K562 (cell line): Measurements from ENCODE around the gene AFDN. TPM values are rescaled to one million over a fixed set of nuclear protein-coding genes. Genes with fewer than 3 reads are reported as not detected.

Source experiments
- ATAC-seq: fragments of 200-7000 bp; cut with Tn5 transposase; 3 replicates; pipeline ENCODE4 v1.9.1; 2020; ENCODE audit warnings: moderate library complexity
- BruUV-seq: library from RNA; stranded (reverse); fragments of 400-500 nt; replicated peaks from 2 replicates; lab custom pipeline; 2021; lab: Mats Ljungman, UMichigan
- CTCF ChIA-PET: fragments of 300-600 bp; formaldehyde crosslinking; extraction: SDS; loops from one replicate; lab custom pipeline; 2021; ENCODE audit warnings: low intra/inter-chr PET ratio; lab: Yijun Ruan, JAX
- POLR2A ChIA-PET: fragments of 300-600, 350-650 bp; sonication (Branson Sonifier 250); formaldehyde crosslinking; extraction: SDS; loops from one replicate; lab custom pipeline; 2021; ENCODE audit warnings: antibody characterized with exemption, inconsistent platforms; lab: Yijun Ruan, JAX
- DNase-seq, 4 experiments: peaks; one replicate each; pipeline versions ENCODE4 v3.0.0 to v3.0.0-alpha.2; 2011 to 2018; ENCODE audit warnings: low spot score in 3 of 4, mixed read lengths in 3 of 4; ENCODE audit errors: extremely low read depth in 1 of 4
- FAIRE-seq: peaks from 2 replicates; lab custom pipeline; 2011; peaks lifted over from hg19 to GRCh38; lab: Jason Lieb, UNC
- H2AFZ ChIP-seq: 2 replicates; pipeline ENCODE4 v1.6.0; 2011; ENCODE audit warnings: low read depth, low read length, control low read depth, inconsistent platforms
- H3K27ac ChIP-seq: fragments of 200-600 bp; 3 replicates; pipeline ENCODE4 v1.8.0; 2011; ENCODE audit warnings: low read depth, mild to moderate bottlenecking, control low read depth, inconsistent platforms, low read length, moderate library complexity, mixed read lengths; ENCODE audit errors: extremely low read depth
- H3K27me3 ChIP-seq, 2 experiments: fragments of 300-600 bp in 1 of 2; 2 replicates in 1 of 2; 3 replicates in 1 of 2; pipeline versions ENCODE4 v1.6.0 to v1.8.0; 2011; ENCODE audit warnings: inconsistent platforms in 2 of 2, low read length in 2 of 2, mild to moderate bottlenecking in 1 of 2, mixed read lengths in 1 of 2, moderate library complexity in 1 of 2; ENCODE audit not compliant: control insufficient read depth in 2 of 2, insufficient read depth in 2 of 2
- H3K36me3 ChIP-seq: fragments of 300-600 bp; 3 replicates; pipeline ENCODE4 v1.8.0; 2011; ENCODE audit warnings: mild to moderate bottlenecking, low read length, inconsistent platforms; ENCODE audit not compliant: control insufficient read depth, insufficient read depth
- H3K4me1 ChIP-seq, 2 experiments: fragments of 200-600 bp in 1 of 2; replicated peaks in 1 of 2; 2 replicates in 1 of 2; 3 replicates in 1 of 2; pipeline versions ENCODE4 v1.5.1 to v1.8.0; 2011; ENCODE audit warnings: inconsistent platforms in 2 of 2, low read length in 2 of 2, mild to moderate bottlenecking in 1 of 2, mixed read lengths in 1 of 2, moderate library complexity in 1 of 2; ENCODE audit not compliant: control insufficient read depth in 2 of 2, insufficient read depth in 2 of 2
- H3K4me2 ChIP-seq: 2 replicates; pipeline ENCODE4 v1.6.1; 2011; ENCODE audit warnings: low read length, control low read depth, inconsistent platforms, mixed read lengths; ENCODE audit not compliant: insufficient read depth
- H3K4me3 ChIP-seq: fragments of 200-600 bp; sonication (generic), shearing (Covaris generic); 2 replicates; pipeline ENCODE4 v1.5.1; 2016; ENCODE audit warnings: control low read depth, inconsistent platforms
- H3K79me2 ChIP-seq: fragments of 200-600 bp; 3 replicates; pipeline ENCODE4 v1.8.0; 2011; ENCODE audit warnings: low read length, inconsistent platforms; ENCODE audit not compliant: control insufficient read depth, insufficient read depth
- H3K9ac ChIP-seq, 2 experiments: 2 replicates each; pipeline versions ENCODE4 v1.6.0 to v1.6.1; 2011; ENCODE audit warnings: low read depth in 2 of 2, low read length in 2 of 2, control low read depth in 1 of 2, inconsistent platforms in 1 of 2, mild to moderate bottlenecking in 1 of 2, mixed read lengths in 1 of 2; ENCODE audit not compliant: insufficient read depth in 1 of 2
- H3K9me1 ChIP-seq: one replicate; pipeline ENCODE4 v1.6.0; 2011; ENCODE audit warnings: inconsistent platforms, mild to moderate bottlenecking, low read length, moderate library complexity; ENCODE audit not compliant: control insufficient read depth, insufficient read depth
- H3K9me3 ChIP-seq: replicated peaks from 2 replicates; pipeline ENCODE4 v1.5.1; 2011; ENCODE audit warnings: low read depth, low read length, inconsistent platforms; ENCODE audit not compliant: control insufficient read depth, insufficient read depth
- H4K20me1 ChIP-seq: replicated peaks from 2 replicates; pipeline ENCODE4 v1.6.1; 2011; ENCODE audit warnings: low read length, inconsistent platforms, mixed read lengths; ENCODE audit not compliant: control insufficient read depth, insufficient read depth
- ARID1B ChIP-seq: fragments of 450-650 bp; IDR thresholded peaks from 2 replicates; pipeline ENCODE4 v1.6.1; 2016; ENCODE audit warnings: antibody characterized with exemption, mild to moderate bottlenecking, inconsistent platforms
- BRD9 ChIP-seq: fragments of 450-650 bp; IDR thresholded peaks from 2 replicates; pipeline ENCODE4 v1.6.1; 2018; ENCODE audit warnings: low read depth; ENCODE audit not compliant: partially characterized antibody
- CHD2 ChIP-seq: IDR thresholded peaks from 2 replicates; pipeline ENCODE4 v1.6.1; 2011; ENCODE audit warnings: low read depth, low read length
- KAT8 ChIP-seq: fragments of 450-650 bp; IDR thresholded peaks from 2 replicates; pipeline ENCODE4 v1.6.1; 2016; ENCODE audit warnings: low read depth, mild to moderate bottlenecking
- KDM1A ChIP-seq, 2 experiments: fragments of 450-650 bp; IDR thresholded peaks; 2 replicates each; pipeline ENCODE4 v1.6.1; 2016; ENCODE audit warnings: mild to moderate bottlenecking in 2 of 2
- MAZ ChIP-seq, 2 experiments: fragments of 450-650 bp in 1 of 2; sonication (generic) in 1 of 2; formaldehyde crosslinking; IDR thresholded peaks in 1 of 2; conservative IDR thresholded peaks in 1 of 2; 2 replicates each; pipeline versions ENCODE4 v1.4.0 to v1.5.0; 2020; ENCODE audit warnings: mild to moderate bottlenecking in 1 of 2, missing genetic modification reagents in 1 of 2
- PKNOX1 ChIP-seq: fragments of 450-650 bp; IDR thresholded peaks from 2 replicates; pipeline ENCODE4 v1.6.1; 2016
- POLR2B ChIP-seq: fragments of 450-650 bp; IDR thresholded peaks from 2 replicates; pipeline ENCODE4 v1.6.1; 2018; ENCODE audit warnings: low read depth; ENCODE audit not compliant: partially characterized antibody
- POLR2G ChIP-seq: fragments of 200-400 bp; formaldehyde crosslinking; IDR thresholded peaks from 2 replicates; pipeline ENCODE4 v1.6.1; 2017; ENCODE audit warnings: low read depth, mild to moderate bottlenecking, antibody characterized with exemption, low read length, moderate library complexity
- RCOR1 ChIP-seq, 2 experiments: IDR thresholded peaks; 2 replicates each; pipeline ENCODE4 v1.6.1; 2012; ENCODE audit warnings: low read depth in 2 of 2, low read length in 2 of 2, borderline replicate concordance in 1 of 2, improper control_type of control experiment in 1 of 2
- SRSF1 ChIP-seq: fragments of 200-400 bp; formaldehyde crosslinking; IDR thresholded peaks from 2 replicates; pipeline ENCODE4 v1.6.1; 2017; ENCODE audit warnings: mild to moderate bottlenecking, low read depth, low read length, moderate library complexity
- YBX1 ChIP-seq: fragments of 450-650 bp; IDR thresholded peaks from 2 replicates; pipeline ENCODE4 v1.7.1; 2016; ENCODE audit warnings: mild to moderate bottlenecking
- ZNF589 ChIP-seq: fragments of 200-800 bp; sonication (Bioruptor generic); IDR thresholded peaks from 2 replicates; pipeline ENCODE4 v1.6.1; 2016; ENCODE audit warnings: low read depth, missing genetic modification characterization, missing compliant biosample characterization
- ZNF707 ChIP-seq: fragments of 250-450 bp; sonication (Bioruptor Pico); conservative IDR thresholded peaks from 2 replicates; pipeline ENCODE4 v1.8.0; 2022; ENCODE audit warnings: inconsistent platforms, mild to moderate bottlenecking, moderate library complexity
- ZNF766 ChIP-seq: fragments of 200-800 bp; sonication (Bioruptor generic); conservative IDR thresholded peaks from 2 replicates; pipeline ENCODE4 v1.6.1; 2016; ENCODE audit warnings: missing genetic modification characterization, missing compliant biosample characterization
- ZNF79 ChIP-seq: fragments of 250-450 bp; sonication (Bioruptor Pico); IDR thresholded peaks from 2 replicates; pipeline ENCODE4 v1.4.0; 2020; ENCODE audit warnings: low read depth, mild to moderate bottlenecking, moderate library complexity
- WGBS: fragments of 100-300 bp; shearing (Covaris generic); methylation state at CpG from one replicate; pipeline ENCODE4 v1.1.6; 2016; ENCODE audit warnings: low coverage, mixed read lengths; ENCODE audit not compliant: insufficient coverage; ENCODE audit errors: missing lambda C conversion rate; 5-methylcytosine and 5-hydroxymethylcytosine counted together
- in situ Hi-C: fragments of 300-500 bp; cut with MboI; formaldehyde crosslinking; loops from 4 replicates; pipeline ENCODE4 v1.15.0; 2018; ENCODE audit warnings: inconsistent platforms, mixed read lengths
- intact Hi-C: fragments of 100-400 bp; cut with micrococcal nuclease; formaldehyde crosslinking; loops from 2 replicates; pipeline ENCODE4 v1.14.2; 2022
- polyA plus RNA-seq, 8 experiments: library from polyadenylated mRNA; depleted of rRNA in 4 of 8; stranded (reverse) in 5 of 8; unstranded in 3 of 8; fragments of >200 nt; fragmentation: Nextera tagmentation in 2 of 8; fragmentation: Illumina TruSeq in 1 of 8; extraction: Ambion mirVana in 2 of 8; extraction: Trizol in 1 of 8; gene quantifications; 2 replicates each; pipeline versions ENCODE4 v1.2.1 to v1.2.3, GENCODE V29; 2011 to 2014; ENCODE audit warnings: inconsistent platforms in 1 of 8, missing spikeins in 1 of 8
- total RNA-seq, 7 experiments: library from RNA; depleted of rRNA in 6 of 7; stranded (reverse); fragments of >200 nt in 6 of 7; fragmentation: Illumina TruSeq in 2 of 7; extraction: Trizol in 2 of 7; gene quantifications; 2 replicates each; pipeline versions ENCODE4 v1.2.1 to v1.2.3, GENCODE V29; 2011 to 2021; ENCODE audit warnings: low replicate concordance in 1 of 7
- TF ChIP-seq, protein P1 (sequence below): fragments of 450-650 bp; IDR thresholded peaks from 2 replicates; pipeline ENCODE4 v1.6.1; 2017; ENCODE audit warnings: antibody characterized with exemption, mild to moderate bottlenecking

The AFDN gene
- total and polyA plus RNA-seq, 9 of the 15 experiments (the other 6 are each of a cell fraction or from before 2014, with no cell fraction given): 7.2 to 129 (median 105) TPM

DNA sequence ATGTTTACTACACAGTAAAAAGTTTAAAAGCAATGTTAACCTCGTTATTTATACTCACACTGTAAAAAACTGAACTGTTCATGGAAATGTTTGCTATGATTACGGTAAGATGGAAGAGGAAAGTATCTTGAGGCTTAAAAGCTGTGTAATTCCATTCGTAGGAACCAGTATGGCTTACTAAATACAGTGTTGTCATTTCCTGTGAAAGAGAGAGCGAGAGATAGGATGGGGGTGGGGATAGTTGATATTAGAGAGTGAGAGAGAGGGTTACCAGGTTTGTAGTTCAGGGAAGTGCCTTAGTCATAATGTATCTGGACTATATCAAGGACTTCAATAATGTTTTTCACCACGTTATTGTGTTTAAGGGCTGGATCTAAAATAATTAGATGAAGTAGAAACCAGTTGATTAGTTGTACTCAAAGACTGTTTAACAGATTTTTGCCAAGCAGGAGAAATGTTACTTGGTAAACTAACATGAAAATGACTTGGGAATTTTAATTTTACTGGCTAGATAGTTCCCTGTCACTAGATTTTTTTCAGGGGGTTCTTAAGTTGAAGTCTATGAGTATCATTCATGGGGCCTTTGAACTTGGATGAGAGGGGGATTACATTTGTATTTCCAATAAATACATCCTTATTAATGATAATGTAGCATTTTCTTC is 30.4 kb downstream of the AFDN start:
- H4K20me1 ChIP-seq: no peaks in the 10 kb centered on the region; the same call in 1 of the 2 replicates
- peaks cover 6 to 77% of the 10 kb centered on the region in 2 experiments for H3K4me1 ChIP-seq
- H3K4me2 ChIP-seq: peak overlapping the region; percentile 74
- no peaks in the 10 kb centered on the region for H3K36me3 ChIP-seq
- ATAC-seq (peak; percentile 81), FAIRE-seq (peak; percentile 77), DNase-seq (peak; percentile 50 to 90 (median 66))
- in situ Hi-C loops (no loop called here), intact Hi-C loops (loop anchor here (2.0 to 5.0 kb wide), 3 partner anchors 16 to 40 kb away; no protein-coding TSS in a partner anchor)
- TSS peak; percentile 62 for BruUV-seq
- H3K9me1 ChIP-seq: no peaks in the 10 kb centered on the region
- POLR2A ChIA-PET: interaction anchor here (0.7 to 2.4 kb wide), 3 partner anchors 14 to 48 kb away, joined by 3 to 20 read pairs (median 12); no protein-coding TSS in a partner anchor
- 0 out of 2 replicates have a peak overlapping the region, but pooled peaks have one; percentile 29 for H2AFZ ChIP-seq
- CTCF ChIA-PET: no interaction called here
- no peaks in the 10 kb centered on the region for H3K9me3 ChIP-seq
- H3K9ac ChIP-seq: peak overlapping the region in 1 of 2 experiments; percentile 86; a peak in 2 of 4 replicates
- H3K27ac ChIP-seq: peak overlapping the region; percentile 96
- peaks cover 100% of the 10 kb centered on the region for H3K79me2 ChIP-seq
- H3K4me3 ChIP-seq: no peak overlapping the region
- 0% methylated on average over 5 of the region's 5 CpGs for WGBS
- H3K27me3 ChIP-seq: no peaks in the 10 kb centered on the region
- TF ChIP-seq PKNOX1: 0 out of 2 replicates have a peak, but pooled peaks have one; percentile 32
- peak; percentile 73 for TF ChIP-seq POLR2B
- 0 out of 2 replicates have a peak, but pooled peaks have one; percentile 20 for TF ChIP-seq POLR2G
- TF ChIP-seq BRD9: peak; percentile 97
- TF ChIP-seq ZNF79 (CRISPR knock-in tag): no peak
- TF ChIP-seq ZNF589 (CRISPR knock-in tag): peak; percentile 36
- peak; percentile 86 for TF ChIP-seq ARID1B
- no peak for TF ChIP-seq SRSF1
- no peak for TF ChIP-seq ZNF707
- TF ChIP-seq KAT8: no peak
- TF ChIP-seq CHD2: peak; percentile 51; the same call in 1 of the 2 replicates
- TF ChIP-seq YBX1: no peak
- TF ChIP-seq, protein P1, sequence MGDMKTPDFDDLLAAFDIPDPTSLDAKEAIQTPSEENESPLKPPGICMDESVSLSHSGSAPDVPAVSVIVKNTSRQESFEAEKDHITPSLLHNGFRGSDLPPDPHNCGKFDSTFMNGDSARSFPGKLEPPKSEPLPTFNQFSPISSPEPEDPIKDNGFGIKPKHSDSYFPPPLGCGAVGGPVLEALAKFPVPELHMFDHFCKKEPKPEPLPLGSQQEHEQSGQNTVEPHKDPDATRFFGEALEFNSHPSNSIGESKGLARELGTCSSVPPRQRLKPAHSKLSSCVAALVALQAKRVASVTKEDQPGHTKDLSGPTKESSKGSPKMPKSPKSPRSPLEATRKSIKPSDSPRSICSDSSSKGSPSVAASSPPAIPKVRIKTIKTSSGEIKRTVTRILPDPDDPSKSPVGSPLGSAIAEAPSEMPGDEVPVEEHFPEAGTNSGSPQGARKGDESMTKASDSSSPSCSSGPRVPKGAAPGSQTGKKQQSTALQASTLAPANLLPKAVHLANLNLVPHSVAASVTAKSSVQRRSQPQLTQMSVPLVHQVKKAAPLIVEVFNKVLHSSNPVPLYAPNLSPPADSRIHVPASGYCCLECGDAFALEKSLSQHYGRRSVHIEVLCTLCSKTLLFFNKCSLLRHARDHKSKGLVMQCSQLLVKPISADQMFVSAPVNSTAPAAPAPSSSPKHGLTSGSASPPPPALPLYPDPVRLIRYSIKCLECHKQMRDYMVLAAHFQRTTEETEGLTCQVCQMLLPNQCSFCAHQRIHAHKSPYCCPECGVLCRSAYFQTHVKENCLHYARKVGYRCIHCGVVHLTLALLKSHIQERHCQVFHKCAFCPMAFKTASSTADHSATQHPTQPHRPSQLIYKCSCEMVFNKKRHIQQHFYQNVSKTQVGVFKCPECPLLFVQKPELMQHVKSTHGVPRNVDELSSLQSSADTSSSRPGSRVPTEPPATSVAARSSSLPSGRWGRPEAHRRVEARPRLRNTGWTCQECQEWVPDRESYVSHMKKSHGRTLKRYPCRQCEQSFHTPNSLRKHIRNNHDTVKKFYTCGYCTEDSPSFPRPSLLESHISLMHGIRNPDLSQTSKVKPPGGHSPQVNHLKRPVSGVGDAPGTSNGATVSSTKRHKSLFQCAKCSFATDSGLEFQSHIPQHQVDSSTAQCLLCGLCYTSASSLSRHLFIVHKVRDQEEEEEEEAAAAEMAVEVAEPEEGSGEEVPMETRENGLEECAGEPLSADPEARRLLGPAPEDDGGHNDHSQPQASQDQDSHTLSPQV: peak; percentile 81
- TF ChIP-seq ZNF766 (CRISPR knock-in tag): 0 out of 2 replicates have a peak, but pooled peaks have one; percentile 61
- TF ChIP-seq RCOR1 (IDR thresholded peaks at IDR 0.05; ENCODE audit: borderline replicate concordance in 1 of 2, low read depth in 2 of 2, low read length in 2 of 2): peak; percentile 63 to 84; a peak in 2 of 4 replicates
- TF ChIP-seq KDM1A (IDR thresholded peaks at IDR 0.05): peak; percentile 19 to 52; a peak in 2 of 4 replicates
- peak in 1 of 2 experiments; percentile 47; a peak in 1 of 4 replicates for TF ChIP-seq MAZ (CRISPR knock-in tag; conservative IDR thresholded peaks at IDR 0.05 in 1 of 2, IDR thresholded peaks at IDR 0.05 in 1 of 2)
